HepG2 (cell line): ENCODE data around the gene PPP1R9B. TPM values are rescaled to one million over a fixed set of nuclear protein-coding genes. Genes with fewer than 3 reads are reported as not detected.

Experiments used
- FOXC1 ChIP-seq: sonication (generic); formaldehyde crosslinking; IDR thresholded peaks from 2 replicates; pipeline ENCODE4 v1.8.0; 2022; ENCODE audit warnings: mild to moderate bottlenecking, missing genetic modification reagents, borderline replicate concordance
- HIVEP1 ChIP-seq: sonication (generic); formaldehyde crosslinking; IDR thresholded peaks from 2 replicates; pipeline ENCODE4 v1.4.0; 2020; ENCODE audit warnings: mild to moderate bottlenecking, missing genetic modification reagents
- HMGA1 ChIP-seq: sonication (generic); formaldehyde crosslinking; conservative IDR thresholded peaks from 2 replicates; pipeline ENCODE4 v1.4.0; 2020; ENCODE audit warnings: missing genetic modification reagents
- PATZ1 ChIP-seq: sonication (generic); formaldehyde crosslinking; IDR thresholded peaks from 2 replicates; pipeline ENCODE4 v1.4.0; 2020; ENCODE audit warnings: missing genetic modification reagents
- PAXIP1 ChIP-seq: sonication (generic); formaldehyde crosslinking; conservative IDR thresholded peaks from 2 replicates; pipeline ENCODE4 v1.4.0; 2020; ENCODE audit warnings: mild to moderate bottlenecking, missing genetic modification reagents, moderate library complexity
- SOX13 ChIP-seq, 3 experiments: fragments of 450-650 bp in 1 of 3; sonication (generic) in 1 of 3; formaldehyde crosslinking in 1 of 3; IDR thresholded peaks in 2 of 3; conservative IDR thresholded peaks in 1 of 3; 2 replicates each; pipeline versions ENCODE4 v1.5.0 to v1.6.1; 2016 to 2020; ENCODE audit warnings: antibody characterized with exemption in 1 of 3, mild to moderate bottlenecking in 1 of 3, missing compliant biosample characterization in 1 of 3, missing genetic modification reagents in 1 of 3, moderate library complexity in 1 of 3
- TBX3 ChIP-seq: fragments of 450-650 bp; IDR thresholded peaks from 2 replicates; pipeline ENCODE4 v1.6.1; 2017; ENCODE audit warnings: antibody characterized with exemption, mild to moderate bottlenecking, inconsistent platforms, borderline replicate concordance
- TFDP1 ChIP-seq: IDR thresholded peaks from 2 replicates; pipeline ENCODE4 v1.6.1; 2016; ENCODE audit warnings: missing compliant biosample characterization, missing genetic modification reagents, borderline replicate concordance
- TRIM24 ChIP-seq: sonication (generic); formaldehyde crosslinking; IDR thresholded peaks from 2 replicates; pipeline ENCODE4 v1.8.0; 2022; ENCODE audit warnings: mild to moderate bottlenecking, missing genetic modification reagents
- XRCC5 ChIP-seq: fragments of 200-400 bp; formaldehyde crosslinking; optimal IDR thresholded peaks from 2 replicates; pipeline ENCODE3; 2017; ENCODE audit warnings: mild to moderate bottlenecking, low read length
- ZMYM4 ChIP-seq: sonication (generic); formaldehyde crosslinking; IDR thresholded peaks from 2 replicates; pipeline ENCODE4 v1.8.1; 2023; ENCODE audit warnings: mild to moderate bottlenecking, missing genetic modification reagents
- ZNF263 ChIP-seq: sonication (generic); formaldehyde crosslinking; IDR thresholded peaks from 2 replicates; pipeline ENCODE4 v1.4.0; 2020; ENCODE audit warnings: missing genetic modification reagents
- ZNF329 ChIP-seq: sonication (generic); formaldehyde crosslinking; IDR thresholded peaks from 2 replicates; pipeline ENCODE4 v1.9.0; 2021; ENCODE audit warnings: low read depth, mild to moderate bottlenecking, missing genetic modification reagents
- ZNF678 ChIP-seq: sonication (generic); formaldehyde crosslinking; IDR thresholded peaks from 2 replicates; pipeline ENCODE4 v1.4.0; 2020; ENCODE audit warnings: mild to moderate bottlenecking, missing genetic modification reagents
- ZNF83 ChIP-seq: sonication (generic); formaldehyde crosslinking; IDR thresholded peaks from 2 replicates; pipeline ENCODE4 v1.4.0; 2020; ENCODE audit warnings: missing genetic modification reagents, mild to moderate bottlenecking, borderline replicate concordance
- polyA plus RNA-seq, 8 experiments: library from polyadenylated mRNA; depleted of rRNA in 3 of 8; stranded (reverse) in 7 of 8; unstranded in 1 of 8; fragments of >200 nt; fragmentation: Illumina TruSeq in 4 of 8; extraction: Trizol in 4 of 8; gene quantifications; 2 replicates each; pipeline versions ENCODE4 v1.2.1 to v1.2.3, GENCODE V29; 2011 to 2016; ENCODE audit warnings: low read depth in 4 of 8, missing spikeins in 1 of 8, mixed read lengths in 1 of 8; ENCODE audit not compliant: insufficient read depth in 1 of 8
- total RNA-seq, 5 experiments: library from RNA; depleted of rRNA; stranded (reverse); fragments of >200 nt; fragmentation: Illumina TruSeq; extraction: Trizol; gene quantifications; 2 replicates each; pipeline ENCODE4 v1.2.3, GENCODE V29; 2016; ENCODE audit warnings: low read depth in 1 of 5
- TF ChIP-seq, protein P1 (sequence below): sonication (generic); formaldehyde crosslinking; IDR thresholded peaks from 2 replicates; pipeline ENCODE4 v1.5.1; 2020; ENCODE audit warnings: mild to moderate bottlenecking, missing genetic modification reagents, moderate library complexity
- TF ChIP-seq, protein P2 (sequence below): IDR thresholded peaks from 2 replicates; pipeline ENCODE4 v1.6.1; 2012; ENCODE audit warnings: low read depth, low read length, improper control_type of control experiment

The PPP1R9B gene
- total and polyA plus RNA-seq, 2 of the 13 experiments (the other 11 are each of a cell fraction or from before 2014, with no cell fraction given) = 9.4 to 15.8 TPM

DNA sequence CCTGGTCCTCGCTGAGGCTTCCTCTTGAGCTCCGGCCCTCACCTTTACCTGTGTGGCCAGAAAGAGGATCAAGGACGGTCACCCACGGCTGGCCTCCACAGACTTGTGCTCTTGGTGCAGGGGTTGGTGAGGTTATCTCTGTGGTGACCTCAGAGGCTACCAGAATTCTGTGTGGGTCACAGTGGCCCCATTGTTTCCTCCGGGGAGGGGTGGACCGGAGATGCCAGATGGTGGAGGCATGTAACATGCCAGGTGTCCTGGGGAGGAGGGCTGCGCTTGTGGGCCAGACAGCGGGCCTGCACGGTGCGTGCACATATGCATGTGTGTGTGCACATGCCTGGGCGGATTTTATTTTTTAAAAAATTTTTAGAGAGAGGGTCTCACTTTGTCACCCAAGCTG lies 21.7 kb upstream of the PPP1R9B start (continued):
- TF ChIP-seq SOX13 (IDR thresholded peaks at IDR 0.05) (no peak), SOX13 (CRISPR knock-in tag; conservative IDR thresholded peaks at IDR 0.05 in 1 of 2, IDR thresholded peaks at IDR 0.05 in 1 of 2) (peak in 1 of 2 experiments; percentile 54; a peak in 1 of 4 replicates), ZNF83 (CRISPR knock-in tag) (no peak), HMGA1 (CRISPR knock-in tag) (no peak), ZNF678 (CRISPR knock-in tag) (no peak), ZNF263 (CRISPR knock-in tag) (peak; percentile 37; the same call in 1 of the 2 replicates), ZNF329 (CRISPR knock-in tag) (no peak), TRIM24 (no peak), PAXIP1 (peak; percentile 28; the same call in 1 of the 2 replicates), FOXC1 (CRISPR knock-in tag) (no peak), HIVEP1 (CRISPR knock-in tag) (no peak), TBX3 (no peak), ZMYM4 (CRISPR knock-in tag) (no peak), XRCC5 (no peak), TFDP1 (no peak), PATZ1 (CRISPR knock-in tag) (peak; percentile 53)
- TF ChIP-seq, protein P1, sequence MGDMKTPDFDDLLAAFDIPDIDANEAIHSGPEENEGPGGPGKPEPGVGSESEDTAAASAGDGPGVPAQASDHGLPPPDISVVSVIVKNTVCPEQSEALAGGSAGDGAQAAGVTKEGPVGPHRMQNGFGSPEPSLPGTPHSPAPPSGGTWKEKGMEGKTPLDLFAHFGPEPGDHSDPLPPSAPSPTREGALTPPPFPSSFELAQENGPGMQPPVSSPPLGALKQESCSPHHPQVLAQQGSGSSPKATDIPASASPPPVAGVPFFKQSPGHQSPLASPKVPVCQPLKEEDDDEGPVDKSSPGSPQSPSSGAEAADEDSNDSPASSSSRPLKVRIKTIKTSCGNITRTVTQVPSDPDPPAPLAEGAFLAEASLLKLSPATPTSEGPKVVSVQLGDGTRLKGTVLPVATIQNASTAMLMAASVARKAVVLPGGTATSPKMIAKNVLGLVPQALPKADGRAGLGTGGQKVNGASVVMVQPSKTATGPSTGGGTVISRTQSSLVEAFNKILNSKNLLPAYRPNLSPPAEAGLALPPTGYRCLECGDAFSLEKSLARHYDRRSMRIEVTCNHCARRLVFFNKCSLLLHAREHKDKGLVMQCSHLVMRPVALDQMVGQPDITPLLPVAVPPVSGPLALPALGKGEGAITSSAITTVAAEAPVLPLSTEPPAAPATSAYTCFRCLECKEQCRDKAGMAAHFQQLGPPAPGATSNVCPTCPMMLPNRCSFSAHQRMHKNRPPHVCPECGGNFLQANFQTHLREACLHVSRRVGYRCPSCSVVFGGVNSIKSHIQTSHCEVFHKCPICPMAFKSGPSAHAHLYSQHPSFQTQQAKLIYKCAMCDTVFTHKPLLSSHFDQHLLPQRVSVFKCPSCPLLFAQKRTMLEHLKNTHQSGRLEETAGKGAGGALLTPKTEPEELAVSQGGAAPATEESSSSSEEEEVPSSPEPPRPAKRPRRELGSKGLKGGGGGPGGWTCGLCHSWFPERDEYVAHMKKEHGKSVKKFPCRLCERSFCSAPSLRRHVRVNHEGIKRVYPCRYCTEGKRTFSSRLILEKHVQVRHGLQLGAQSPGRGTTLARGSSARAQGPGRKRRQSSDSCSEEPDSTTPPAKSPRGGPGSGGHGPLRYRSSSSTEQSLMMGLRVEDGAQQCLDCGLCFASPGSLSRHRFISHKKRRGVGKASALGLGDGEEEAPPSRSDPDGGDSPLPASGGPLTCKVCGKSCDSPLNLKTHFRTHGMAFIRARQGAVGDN (CRISPR knock-in tag) = no peak
- TF ChIP-seq, protein P2, sequence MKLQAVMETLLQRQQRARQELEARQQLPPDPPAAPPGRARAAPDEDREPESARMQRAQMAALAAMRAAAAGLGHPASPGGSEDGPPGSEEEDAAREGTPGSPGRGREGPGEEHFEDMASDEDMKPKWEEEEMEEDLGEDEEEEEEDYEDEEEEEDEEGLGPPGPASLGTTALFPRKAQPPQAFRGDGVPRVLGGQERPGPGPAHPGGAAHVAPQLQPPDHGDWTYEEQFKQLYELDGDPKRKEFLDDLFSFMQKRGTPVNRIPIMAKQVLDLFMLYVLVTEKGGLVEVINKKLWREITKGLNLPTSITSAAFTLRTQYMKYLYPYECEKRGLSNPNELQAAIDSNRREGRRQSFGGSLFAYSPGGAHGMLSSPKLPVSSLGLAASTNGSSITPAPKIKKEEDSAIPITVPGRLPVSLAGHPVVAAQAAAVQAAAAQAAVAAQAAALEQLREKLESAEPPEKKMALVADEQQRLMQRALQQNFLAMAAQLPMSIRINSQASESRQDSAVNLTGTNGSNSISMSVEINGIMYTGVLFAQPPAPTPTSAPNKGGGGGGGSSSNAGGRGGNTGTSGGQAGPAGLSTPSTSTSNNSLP = no peak
